ENCODE measurements around the gene TEKTIP1.

The TEKTIP1 gene

DNA sequence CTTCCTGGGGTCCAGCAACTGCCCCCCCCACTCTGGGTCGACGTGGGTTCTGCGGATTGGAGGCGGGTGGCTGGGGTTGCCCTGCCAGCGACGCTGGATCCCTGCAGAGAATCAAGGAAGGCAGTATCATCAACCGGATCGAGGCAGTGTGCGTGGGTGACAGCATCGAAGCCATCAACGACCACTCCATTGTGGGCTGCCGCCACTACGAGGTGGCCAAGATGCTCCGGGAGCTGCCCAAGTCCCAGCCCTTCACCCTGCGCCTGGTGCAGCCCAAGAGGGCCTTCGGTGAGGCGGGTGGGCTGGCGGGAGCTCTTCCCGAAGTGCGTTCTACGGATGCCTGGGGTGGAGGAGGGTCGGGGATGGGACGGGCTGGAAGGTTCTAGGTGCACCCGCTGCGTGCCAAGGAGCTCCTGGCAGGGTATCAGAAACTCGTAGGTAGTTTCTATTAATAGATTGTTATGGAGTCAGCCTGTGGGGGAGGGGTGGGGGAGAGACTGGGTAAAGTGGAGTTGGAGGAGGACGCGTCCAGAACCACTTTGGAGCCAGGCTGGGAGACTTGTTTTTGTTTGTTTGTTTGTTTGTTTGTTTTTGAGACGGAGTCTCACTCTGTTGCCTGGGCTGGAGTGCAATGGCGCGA lies 47.9 kb downstream of the TEKTIP1 start:
- no peak for DNase-seq

DNA sequence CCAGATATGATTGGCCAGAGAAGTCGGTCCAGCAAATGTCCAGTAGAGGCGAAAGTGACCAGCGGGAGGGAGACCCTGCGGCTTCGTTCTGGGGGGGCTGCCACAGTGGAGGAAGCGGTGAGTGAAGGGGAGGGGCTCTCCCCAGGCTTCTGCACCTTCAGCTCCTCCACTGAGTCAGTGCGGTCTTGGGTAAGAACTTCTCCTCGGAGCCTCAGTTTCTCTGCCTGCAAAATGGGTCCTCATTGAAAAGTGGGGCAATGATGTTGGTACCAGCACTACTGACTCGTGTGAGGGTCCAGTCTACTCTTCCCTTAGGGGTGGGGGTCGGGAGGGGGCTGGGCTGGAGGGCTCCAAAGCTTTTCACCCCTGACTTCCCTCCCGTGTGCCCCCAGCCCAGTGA lies 50.5 kb downstream of the TEKTIP1 start:
- no peak for DNase-seq

DNA sequence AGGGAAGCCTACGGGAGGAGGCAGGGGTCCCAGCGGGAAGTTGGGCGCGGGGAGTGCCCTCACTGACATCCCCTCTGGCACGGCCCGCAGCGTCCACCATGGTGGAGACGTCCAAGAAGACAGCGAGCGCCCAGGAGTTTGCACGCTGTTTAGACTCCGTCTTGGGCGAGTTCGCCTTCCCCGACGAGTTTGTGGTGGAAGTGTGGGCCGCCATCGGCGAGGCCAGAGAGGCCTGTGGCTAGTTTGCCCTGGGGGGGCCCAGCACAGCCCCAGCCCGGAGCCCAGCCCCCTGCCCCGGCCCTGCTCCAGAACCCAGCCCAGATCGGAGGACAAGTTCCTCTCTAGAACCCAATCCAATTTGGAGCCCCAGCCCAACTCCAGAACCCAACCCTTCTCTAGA lies 51.0 kb downstream of the TEKTIP1 start:
- DNase-seq, result no peak

DNA sequence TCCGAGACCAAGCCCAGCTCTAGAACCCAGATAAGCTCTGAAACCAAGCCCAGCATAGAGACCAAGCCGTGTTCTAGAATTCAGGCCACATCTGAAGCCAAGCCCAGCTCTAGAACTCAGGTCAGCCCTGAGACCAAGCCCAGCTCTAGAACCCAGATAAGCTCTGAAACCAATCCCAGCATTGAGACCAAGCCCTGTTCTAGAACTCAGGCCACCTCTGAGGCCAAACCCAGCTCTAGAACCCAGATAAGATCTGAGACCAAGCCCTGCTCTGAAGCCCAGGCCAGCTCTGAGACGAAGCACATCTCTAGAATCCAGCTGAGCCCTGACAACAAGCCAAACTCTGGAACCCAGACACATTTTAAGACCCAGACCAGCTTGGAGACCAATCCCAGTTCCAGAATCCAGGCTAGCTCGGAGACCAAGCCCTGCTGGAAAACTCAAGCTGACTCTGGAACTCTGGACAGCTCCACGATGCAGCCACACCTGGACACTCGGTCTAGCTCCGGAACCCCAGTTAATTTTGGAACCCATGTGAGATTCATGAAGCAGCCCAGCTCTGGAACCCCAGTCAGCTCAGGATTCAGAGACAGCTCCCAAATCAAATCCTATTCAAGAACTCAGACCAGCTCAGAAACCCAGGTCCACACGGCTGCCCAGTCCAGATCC lies 52.2 kb downstream of the TEKTIP1 start:
- no peak for DNase-seq

DNA sequence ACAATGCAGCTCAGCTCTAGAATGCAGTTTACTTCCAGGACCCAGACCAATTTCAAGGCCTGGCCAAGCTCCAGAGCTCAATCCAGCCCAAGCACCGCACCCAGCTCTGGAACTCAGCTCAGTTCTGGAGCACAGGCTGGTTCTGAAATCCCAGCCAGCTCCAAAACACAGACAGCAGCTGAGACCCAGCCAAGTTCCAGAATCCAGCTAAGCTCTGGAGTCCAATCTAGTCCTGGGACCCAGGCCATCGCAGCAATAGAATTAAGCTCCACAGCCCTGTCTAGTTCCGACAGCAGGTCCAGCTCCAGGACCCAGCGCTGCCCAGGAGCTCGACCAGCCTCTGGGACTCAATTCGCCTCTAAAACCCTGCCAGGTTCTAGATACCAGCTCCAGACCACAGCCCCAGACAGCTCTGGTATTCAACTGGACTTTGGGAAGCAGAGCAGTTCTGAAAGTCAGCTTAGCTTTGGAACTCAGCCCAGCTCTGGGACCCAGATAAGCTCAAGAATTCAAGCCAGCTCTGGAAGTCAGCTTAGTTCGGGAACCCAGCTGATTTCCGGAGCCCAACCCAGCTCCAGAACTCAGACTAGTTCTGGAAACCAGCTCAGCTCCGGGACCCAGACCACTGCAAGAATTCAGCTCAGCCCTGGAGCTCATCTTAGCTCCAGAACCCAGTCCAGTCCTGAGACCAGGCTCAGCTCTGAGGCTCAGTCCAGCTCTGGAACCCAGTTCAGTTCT lies 53.1 kb downstream of the TEKTIP1 start:
- DNase-seq, result no peak

DNA sequence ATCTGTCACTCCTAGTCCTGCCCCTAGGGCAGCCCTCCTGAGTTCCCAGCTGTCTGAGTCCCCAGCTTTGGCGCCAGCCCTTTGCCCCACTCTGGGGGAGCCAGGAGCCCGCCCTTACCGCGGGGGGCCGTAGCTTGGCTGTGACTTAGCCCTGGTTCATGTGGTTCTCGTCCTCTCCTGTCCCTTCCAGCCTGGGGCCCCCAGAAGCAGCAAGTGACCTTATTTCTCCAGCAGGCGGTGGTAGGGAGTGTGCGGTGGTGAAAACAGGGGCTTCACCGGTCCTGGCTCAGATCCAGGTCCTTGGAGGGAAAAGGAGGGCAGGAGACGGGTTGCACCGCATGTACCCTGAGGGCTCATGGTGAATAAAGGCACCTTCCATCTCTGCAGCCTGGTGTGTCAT lies 54.2 kb downstream of the TEKTIP1 start:
- no peak for DNase-seq

All from stimulated activated CD4-positive, alpha-beta T cell treated with anti-CD3 and anti-CD28 coated beads, Interleukin-2, amount 100 ng/mL, for 24 hours (primary cell).